Measurements from ENCODE around the gene CHAT. TPM values are rescaled to one million over a fixed set of nuclear protein-coding genes. Genes with fewer than 3 reads are reported as not detected.

CHAT gene
- 0.13 TPM for polyA plus RNA-seq (ENCODE audit: insufficient read length)
- long read RNA-seq, donor 1, result 0 reads
- long read RNA-seq, donor 2, result 0 reads
- long read RNA-seq, donor 3, result 0 reads
- long read RNA-seq, donor 4, result 0 reads
- long read RNA-seq, donor 5, result 0 reads
- long read RNA-seq, donor 6, result 0 reads
- long read RNA-seq, donor 7, result 0 reads
- long read RNA-seq, donor 8, result 0 reads

DNA sequence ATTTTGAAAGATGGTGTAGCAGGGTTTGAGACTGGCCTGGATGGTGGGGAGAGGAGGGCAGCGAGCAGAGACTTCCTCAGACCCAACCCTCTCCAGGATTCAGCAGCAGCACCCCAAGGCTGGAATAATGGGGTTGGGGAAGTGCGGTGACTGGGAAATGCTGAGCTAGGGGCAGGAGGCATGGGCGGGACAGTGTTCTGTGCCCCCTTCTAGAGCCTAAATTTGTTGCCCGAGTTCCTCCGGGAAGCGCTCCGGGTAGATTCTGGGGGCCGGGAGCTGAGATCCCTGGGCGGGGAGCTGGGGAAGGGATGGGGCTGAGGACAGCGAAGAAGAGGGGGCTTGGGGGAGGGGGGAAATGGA is at the start of gene CHAT:
TSS of gene CHAT (plus strand) at position 156 of the 360 bp plus-strand sequence. CDS start at position 309, 153 bp downstream.
- DNase-seq, result no peak

DNA sequence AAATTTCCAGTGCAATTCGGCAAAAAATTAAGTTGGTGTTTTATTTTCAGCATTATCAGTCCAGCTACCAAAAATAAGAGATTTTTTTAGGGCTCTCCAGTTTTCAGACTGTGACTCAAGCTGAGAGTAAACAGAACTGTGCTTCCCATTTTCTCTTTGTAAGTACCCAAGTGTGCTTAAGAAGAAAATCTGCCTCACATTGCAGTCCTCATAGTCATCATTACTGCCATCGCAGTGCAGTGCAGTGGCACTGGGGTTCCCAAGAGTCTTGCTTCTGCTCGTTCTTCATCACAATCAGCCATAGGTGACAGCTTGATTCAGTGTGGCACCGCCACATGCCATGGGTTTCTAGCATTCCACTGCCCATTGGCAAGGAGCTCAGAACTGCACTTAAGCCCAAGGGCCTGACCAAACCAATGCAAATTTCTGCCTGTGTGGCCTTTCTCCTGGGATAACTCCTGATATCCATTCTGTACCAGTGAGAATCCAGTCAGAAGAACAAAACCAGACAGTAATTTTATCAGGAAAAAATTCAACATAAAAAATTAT is 49.3 kb upstream of the CHAT start:
- no peak for DNase-seq

DNA sequence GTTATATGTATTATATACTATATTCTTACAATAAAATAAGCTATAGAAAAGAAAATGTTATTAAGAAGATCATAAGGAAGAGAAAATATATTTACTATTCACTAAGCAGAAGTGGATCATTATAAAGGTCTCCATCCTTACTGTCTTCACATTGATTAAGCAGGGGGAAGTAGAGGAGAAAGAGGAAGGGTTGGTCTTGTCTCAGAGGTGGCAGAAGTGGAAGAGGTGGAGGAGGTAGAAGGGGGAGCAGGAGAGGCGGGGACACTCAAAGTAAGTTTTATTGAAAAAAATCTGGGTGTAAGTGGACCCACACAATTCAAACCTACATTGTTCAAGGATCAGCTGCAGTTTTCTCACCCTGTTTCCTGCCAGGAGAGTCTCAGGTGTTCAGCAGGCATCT is 46.0 kb upstream of the CHAT start:
- DNase-seq, result no peak

DNA sequence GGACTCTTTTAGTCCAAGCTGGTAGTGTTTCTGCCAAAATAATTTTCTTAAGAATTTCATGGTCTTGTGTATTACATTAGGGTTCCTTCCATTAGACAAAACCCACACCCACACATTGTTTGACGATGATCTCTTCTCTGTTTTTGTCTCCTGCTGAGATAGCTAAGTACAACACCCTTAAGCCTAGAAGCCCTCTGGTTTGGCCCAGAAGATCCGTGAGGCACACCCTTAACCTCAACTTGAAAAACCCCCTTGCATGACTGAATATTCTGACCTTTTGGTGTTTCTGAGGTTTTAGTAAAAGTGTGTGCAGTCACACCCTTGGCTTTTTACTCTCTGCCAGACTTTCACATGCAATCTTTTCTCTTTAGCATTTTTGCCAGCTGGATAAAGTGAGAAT is 45.6 kb upstream of the CHAT start:
- no peak for DNase-seq

DNA sequence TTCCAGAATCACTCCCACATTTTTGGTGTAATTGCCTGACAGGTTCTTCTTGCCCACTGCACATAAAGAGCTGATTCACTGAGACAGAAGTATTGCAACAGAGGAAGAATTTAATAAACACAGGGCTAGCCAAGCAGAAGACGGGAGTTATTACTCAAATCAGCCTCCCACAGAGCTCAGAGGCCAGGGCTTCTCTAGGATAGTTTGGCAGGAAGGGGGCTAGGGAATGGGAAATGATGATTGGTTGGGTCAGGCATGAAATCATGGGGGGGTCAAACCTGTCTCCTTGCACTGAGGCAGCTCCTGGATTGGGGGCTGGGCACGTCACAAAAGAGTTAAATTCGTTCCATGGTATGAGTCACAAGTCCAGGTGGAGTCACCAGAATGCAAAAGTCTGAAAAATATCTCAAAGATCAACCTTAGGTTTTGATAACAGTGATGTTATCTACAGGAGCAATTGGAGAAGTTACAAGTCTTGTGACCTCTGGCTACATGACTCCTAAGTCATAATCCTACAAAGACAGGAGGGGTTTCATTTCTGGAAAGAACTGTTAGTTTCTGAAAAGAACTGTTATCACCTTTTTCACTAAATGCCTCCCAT is 44.7 kb upstream of the CHAT start:
- DNase-seq, result no peak

DNA sequence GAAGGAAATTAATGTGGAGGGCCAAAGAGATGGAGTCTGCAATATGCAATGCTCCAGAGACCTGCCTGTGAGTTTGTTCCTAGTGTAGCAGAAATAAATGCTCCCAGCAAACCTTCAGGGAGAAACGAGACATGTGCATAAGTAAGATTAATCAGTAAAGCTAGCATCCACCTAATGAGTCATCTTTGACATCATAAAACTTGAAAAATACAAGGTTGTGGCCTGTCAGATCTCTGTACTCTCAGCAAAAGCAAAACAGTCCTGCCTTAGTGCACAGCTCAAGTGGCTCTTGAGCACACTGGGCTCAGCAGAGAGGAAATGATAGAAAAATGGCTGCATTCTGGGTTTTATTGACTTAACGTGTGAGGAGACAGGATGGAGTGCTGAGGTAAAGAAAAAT is 42.4 kb upstream of the CHAT start:
- no peak for DNase-seq

DNA sequence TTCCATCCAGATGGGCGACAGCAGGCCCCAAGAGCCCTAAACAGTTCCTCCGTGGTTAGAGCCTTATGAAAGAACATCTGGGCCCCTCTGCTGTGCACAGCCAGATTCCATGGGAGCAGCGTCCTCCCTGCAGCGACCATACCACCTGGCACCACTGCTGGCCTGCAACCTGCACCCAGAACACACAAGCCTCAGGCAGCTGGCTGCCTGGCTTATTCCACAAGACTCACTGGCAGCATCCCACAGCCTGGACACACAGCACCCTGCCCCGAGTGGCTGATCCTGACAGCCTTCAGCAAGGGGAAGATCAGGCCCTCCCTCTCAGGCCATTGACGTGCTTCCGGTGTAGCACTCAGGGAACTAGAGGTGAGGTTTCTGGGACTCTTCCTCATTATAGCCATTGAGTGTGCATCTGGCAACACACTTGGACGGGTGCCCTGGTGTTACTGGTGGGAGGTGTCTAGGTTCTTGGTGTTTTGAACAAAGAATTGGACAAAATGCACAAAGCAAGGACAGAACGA is 41.2 kb upstream of the CHAT start:
- DNase-seq, result no peak

DNA sequence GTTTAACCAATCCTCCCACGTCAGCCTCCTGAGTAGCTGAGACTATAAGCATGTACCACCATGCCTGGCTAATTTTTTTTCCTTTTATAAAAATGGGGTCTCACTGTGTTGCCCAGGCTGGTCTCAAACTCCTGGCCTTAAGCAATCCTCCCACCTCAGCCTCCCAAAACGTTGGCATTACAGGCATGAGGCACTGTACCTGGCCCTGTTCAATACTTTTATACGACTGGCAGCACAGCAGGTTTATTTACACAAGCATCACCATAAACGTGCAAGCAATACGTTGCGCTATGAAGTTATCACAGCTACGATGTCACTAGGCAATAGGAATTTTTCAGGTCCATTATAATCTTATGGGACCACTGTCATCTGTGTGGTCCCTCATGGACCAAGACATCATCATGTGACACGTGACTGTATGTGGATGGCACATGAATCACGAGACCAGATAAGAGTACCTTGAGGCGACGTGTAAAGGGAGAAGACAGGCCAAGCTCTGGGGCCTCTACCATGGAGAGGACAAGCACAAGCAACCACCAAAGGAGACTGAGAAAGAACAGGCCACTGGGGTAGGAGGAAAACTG is 38.3 kb upstream of the CHAT start:
- DNase-seq, result no peak

DNA sequence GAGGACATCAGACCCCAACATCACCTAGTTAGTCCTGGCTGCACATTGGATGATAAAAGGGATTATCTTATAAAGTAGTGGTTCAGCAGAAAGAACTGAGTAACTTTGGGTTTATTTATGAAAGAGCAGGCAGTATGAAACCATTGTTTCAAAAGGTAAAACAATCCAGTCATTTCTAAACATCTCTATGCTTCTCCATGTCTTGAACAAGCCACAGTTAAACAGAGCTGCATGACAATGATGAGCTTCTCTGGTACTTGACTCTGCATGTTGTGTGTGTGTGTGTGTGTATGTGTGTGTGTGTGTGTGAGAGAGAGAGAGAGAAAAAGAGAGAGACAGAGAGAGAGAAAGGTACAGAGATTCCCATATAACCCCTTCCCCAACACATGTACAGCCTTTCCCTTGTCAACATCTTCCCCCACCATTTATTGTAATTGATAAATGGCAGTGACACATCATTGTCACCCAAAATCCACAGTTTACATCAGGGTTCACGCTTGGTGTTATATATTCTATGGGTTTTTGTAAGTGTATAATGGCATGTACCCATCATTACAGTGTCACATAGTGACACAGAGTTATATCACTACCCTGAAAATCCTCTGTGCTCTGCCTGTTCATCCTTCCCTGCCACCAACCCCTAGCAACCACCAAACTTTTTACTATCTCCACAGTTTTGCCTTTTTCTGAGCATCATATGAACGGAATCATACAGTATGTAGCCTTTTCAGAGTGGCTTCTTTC is 36.5 kb upstream of the CHAT start:
- DNase-seq, result no peak

DNA sequence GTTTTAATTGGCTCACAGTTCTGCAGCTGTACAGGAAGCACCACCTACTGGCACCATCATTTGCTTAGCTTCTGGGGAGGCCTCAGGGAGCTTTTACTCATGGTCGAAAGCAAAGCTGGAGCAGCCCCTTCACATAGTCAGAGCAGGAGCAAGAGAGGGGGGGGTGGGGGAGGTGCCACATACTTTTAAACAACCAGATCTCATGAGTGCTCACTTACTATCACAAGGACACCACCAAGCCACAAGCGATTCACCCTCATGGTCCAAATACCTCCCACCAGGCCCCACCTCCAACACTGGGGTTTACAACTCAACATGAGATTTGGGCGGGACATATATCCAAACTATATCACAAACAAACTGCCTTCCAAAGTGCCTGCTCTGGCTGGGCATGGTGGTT is 35.4 kb upstream of the CHAT start:
- no peak for DNase-seq

DNA sequence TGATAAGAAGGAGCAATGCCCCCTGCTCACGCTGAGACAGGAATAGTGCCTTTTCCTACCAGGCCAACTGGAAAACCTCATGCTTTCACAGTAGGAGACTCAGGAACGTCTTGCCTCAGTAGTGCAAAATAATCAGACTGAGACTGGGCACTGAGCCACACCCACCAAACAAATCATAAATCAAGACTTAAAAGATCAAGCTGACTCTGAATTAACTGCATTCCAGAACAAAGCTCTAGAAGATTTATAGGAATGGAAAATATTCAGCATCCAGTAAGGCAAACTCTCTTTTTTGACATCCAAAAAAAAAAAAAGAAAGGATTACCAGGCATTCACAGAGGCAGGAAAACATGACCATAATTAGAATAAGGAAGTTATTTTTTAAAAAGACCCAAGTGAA is 34.2 kb upstream of the CHAT start:
- no peak for DNase-seq

DNA sequence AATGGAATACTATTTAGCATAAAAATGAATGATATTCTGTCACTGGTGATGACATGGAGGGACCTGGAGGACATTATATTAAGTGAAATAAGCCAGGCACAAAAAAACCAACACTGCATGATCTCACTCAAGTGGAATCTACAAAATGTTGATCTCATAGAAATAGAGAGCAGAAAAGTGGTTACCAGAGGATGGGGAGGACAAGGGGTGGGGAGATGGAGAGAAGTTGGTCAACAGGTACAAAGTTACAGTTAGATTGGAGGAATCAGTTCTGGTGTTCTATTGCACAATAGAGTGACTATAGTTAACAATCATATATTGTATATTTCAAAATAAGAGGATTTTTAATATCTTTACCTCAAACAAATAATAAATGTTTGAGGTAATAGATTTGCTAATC is 28.4 kb upstream of the CHAT start:
- DNase-seq, result no peak

DNA sequence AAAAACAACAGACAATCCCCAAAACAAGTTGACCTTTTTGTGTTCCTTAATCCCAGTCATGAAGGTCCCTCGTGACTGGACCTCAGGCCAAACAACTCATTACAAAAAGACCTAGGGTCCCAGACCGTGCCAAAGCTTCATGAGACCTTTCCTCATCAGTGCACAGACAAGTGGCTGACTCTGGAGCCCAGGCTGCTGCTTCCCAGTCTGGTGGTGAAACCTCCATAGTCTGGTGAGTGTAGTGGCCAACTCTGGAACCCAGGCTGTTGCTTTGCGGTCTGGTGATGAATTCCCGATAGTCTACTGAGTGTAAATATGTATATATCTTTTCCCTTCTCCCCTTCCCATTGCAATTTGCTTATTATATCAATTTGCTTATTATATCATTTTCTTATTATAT is 25.9 kb upstream of the CHAT start:
- no peak for DNase-seq

DNA sequence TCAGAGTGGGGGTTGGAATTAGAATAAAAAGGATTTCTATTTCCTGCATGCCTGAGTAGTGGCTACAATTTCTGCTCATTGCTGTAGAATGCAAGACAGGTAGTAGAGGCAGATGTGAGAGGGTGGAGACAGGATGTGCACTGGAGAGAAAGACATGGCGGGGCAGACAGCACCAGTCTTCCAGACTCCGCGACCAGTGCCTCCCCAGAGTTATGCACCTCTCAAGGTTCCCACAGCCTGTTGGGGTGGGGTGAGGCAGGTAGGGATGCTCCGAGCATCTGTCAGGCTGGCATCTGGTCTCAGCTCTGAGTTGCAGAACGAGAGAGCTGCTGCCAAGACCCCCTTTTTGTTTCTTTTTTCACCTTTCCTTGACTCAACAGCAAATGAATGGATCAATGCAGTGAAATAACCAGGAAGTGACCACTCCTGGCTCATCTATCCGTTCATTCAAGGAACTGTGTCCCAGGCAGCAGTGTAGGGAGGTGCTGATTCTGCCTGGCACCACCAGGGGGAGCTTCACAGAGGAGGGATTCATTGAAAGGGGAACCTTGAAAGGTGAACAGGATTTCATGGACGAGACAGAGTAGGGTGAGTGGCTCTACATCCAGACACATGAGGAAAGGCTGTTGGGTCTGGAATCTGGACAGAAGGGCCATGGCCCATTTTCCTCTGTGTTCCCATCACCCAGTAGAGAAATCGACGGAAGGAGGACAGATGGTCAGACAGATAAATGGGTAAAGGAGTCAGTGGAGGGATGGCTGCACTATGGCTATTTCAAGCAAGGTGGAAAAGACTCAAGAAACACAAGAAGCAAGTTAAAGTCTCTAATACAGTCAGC is 20.9 kb upstream of the CHAT start:
- DNase-seq, result no peak

DNA sequence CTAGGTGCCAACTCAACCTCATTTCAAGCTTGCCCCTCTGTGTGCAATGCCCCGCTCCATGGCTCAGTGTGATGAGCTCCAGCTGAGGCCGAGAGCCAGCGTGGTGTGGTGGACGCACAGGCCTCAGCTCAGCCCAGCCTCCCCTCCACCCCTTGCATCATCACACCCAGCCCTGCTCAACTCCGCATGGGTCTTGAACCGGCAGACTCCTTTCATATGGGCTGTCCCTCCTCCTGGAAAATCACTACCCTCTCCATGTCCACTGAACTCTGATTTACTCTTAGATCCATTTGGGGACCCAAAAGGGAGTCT is 20.3 kb upstream of the CHAT start:
- no peak for DNase-seq

DNA sequence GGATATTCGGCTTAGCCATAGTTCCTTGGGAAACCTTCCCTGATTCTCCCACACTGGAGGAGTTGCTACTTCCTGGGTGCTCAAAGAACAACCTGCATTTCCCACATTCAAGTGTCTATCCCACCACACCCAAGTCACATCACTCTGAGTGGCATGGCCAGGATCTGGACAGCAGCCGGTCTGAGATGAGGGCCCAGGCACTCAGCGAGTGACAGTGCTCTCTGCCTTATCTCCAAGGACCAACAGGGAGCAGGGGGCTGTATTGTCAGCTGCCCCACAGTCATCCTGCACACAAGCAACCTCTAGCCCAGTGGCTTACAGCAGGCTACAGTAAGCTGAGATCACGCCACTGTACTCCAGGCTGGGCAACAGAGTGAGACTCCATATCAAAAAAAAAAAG is 19.8 kb upstream of the CHAT start:
- no peak for DNase-seq

DNA sequence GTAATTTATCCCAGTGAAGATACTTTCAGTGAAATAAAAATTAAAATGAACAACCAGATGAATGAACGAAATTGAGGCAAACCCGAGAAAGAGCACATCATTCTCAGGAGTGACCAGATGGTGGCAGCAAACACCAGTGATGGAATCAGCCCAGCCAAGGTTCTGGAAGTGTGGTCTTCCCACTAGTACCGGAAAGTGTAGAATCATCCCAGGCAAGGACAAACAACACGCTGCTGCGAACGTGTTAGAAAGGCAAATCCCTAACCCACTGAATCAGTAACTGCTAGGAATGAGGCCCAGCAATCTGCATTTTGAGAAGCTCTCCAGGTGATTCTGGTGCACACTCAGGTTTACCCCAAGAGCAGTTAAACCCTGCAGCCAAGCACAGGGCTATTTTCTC is 19.2 kb upstream of the CHAT start:
- peak; percentile 54 for DNase-seq

DNA sequence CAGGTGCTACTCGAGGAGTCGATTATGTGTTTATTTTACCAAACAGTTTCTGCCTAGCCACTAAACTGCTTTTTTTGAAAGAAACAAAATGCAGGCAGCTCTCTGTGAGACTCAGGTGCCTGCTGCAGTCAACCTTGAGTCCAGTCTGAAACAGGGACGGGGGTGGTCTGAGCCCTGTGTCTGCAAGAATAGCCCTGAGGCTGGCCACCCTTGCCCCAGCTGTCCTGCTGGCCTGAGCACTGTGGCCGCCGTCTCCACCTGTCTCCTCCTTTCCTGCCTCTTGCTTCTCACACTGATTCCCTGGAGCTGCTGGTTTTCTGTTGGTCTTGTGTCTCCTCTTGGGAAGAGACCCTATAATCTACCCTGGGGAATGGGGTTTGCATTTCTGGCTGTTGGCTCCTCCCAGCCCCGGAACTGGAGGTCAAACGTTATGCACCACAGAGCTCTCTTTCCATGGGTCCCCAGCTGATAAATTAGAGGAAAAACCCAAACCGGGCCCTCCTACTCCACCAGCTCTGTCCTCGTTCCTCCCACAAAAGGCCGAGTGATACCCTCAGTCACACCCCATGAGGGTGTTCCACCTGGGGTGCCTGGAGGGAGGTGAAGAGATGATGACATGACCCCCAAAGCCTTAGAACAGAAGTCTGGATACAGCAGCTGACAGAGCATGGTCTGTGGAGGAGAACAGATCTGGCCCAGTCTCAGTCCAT is 18.7 kb upstream of the CHAT start:
- DNase-seq, result no peak

DNA sequence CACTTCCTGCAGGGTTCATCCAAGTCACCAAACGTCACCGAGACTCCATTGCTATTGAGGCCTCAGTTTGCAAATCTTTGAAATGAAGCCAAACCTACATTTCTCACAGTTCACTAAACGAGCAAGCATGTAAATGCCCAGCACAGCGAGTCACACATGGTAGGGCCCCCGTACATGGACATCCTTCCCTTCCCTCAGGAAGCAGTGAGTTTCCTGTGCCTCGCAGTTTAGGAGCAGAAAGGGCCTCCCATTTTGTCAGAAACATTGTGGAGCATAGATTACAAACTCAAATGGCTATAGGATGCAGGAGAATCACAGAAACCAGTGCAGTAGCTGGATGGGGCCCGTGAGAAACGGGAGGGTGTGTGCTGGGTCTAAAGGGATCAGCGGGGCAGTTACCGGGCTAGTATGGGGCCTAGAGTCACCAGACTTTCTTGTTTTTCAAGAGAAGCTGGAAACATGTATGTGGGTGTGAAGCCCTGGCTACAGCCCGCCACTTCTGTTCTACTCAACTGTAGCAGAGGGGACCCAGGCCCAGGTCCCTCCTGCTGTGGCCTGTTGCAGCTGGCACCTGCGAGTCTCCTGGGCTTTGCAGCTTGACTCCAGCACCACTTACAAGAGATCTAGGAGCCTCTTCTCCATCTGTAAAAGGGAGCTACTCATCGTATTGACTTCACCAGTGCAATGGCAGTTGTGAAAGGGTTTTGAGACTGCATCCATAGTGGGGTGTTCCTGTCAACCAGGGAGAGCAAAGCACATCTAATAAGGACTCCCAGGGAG is 17.9 kb upstream of the CHAT start:
- no peak for DNase-seq

DNA sequence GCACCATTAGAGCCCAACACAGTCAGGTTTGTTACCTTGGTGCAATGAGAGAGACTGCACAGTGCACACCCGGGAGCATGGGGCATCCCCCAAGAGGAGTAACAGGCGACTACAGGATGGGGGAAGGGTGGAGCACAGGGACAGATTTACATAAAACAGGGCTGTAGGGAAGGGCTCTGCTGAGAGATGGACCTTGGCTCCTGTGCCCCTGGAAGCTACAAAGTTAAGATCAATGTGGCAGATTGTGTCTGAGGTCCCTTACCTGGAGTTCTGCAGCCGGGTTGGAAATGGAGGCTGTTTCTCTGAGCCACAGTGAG is 17.4 kb upstream of the CHAT start:
- no peak for DNase-seq

DNA sequence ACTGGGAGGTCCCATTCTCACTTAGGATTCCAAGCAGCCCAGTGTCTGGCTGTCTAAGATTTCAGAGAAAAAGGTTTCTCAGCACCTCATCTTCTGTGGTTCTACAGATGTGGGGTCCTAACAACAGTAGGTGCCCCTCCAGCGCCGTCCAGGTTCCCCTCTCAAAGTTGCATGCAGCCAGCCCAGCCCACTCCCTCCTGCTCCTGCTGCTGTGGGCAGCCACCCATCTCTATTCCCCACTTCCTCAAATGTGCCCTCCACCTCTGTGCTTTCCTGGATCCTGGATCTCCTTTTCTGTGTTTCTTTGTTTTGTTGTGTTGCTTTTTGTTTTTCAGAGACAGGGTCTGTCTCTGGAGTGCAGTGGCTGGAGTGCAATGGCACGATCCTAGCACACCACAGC is 17.0 kb upstream of the CHAT start:
- no peak for DNase-seq

Measured in left kidney (tissue), 8 donors.